Measurements from ENCODE around the gene SERPINB1.

The SERPINB1 gene

GRCh38 chr6:2877960-2878359 is 36.3 kb upstream of the SERPINB1 start:
- DNase-seq (ENCODE audit: extremely low spot score): no peak
- POLR2A ChIA-PET: no interaction called here
- TF ChIP-seq FOXA1 (IDR thresholded peaks at IDR 0.05) (no peak), FOXM1 (IDR thresholded peaks at IDR 0.05; ENCODE audit: borderline replicate concordance) (no peak), ELF4 (IDR thresholded peaks at IDR 0.05) (no peak), L3MBTL2 (conservative IDR thresholded peaks at IDR 0.05) (no peak), SP1 (IDR thresholded peaks at IDR 0.05) (no peak), SUZ12 (IDR thresholded peaks at IDR 0.05) (no peak), CTBP1 (IDR thresholded peaks at IDR 0.05; ENCODE audit: borderline replicate concordance) (no peak), NFRKB (IDR thresholded peaks at IDR 0.05) (no peak), PKNOX1 (IDR thresholded peaks at IDR 0.05) (no peak)
- CTCF ChIA-PET: interaction anchor here (0.6 kb wide), 1 partner anchor 97 kb away, joined by 4 read pairs; no protein-coding TSS in a partner anchor

GRCh38 chr6:2877057-2877882 is 35.6 kb upstream of the SERPINB1 start:
- ChIA-PET POLR2A (no interaction called here), CTCF (interaction anchor here (0.6 kb wide), 1 partner anchor 95 kb away, joined by 3 read pairs; no protein-coding TSS in a partner anchor)
- TF ChIP-seq SUZ12 (IDR thresholded peaks at IDR 0.05): no peak
- no peak for DNase-seq (ENCODE audit: extremely low spot score)

- DNase-seq (ENCODE audit: extremely low spot score): no peak
- no peak for TF ChIP-seq ELF4 (IDR thresholded peaks at IDR 0.05)
- TF ChIP-seq ZNF384 (IDR thresholded peaks at IDR 0.05): no peak
- TF ChIP-seq LEF1 (IDR thresholded peaks at IDR 0.05; ENCODE audit: borderline replicate concordance): no peak
- no peak for TF ChIP-seq ARNT (IDR thresholded peaks at IDR 0.05)
- no peak for TF ChIP-seq PKNOX1 (IDR thresholded peaks at IDR 0.05)
- no peak for TF ChIP-seq CTBP1 (IDR thresholded peaks at IDR 0.05; ENCODE audit: borderline replicate concordance)
- TF ChIP-seq BHLHE40 (IDR thresholded peaks at IDR 0.05; ENCODE audit: borderline replicate concordance): no peak
- no peak for TF ChIP-seq SUZ12 (IDR thresholded peaks at IDR 0.05)
- no peak for TF ChIP-seq FOXK2 (IDR thresholded peaks at IDR 0.05)
- no peak for TF ChIP-seq FOXM1 (IDR thresholded peaks at IDR 0.05; ENCODE audit: borderline replicate concordance)
- no peak for TF ChIP-seq SP1 (IDR thresholded peaks at IDR 0.05)
- no peak for TF ChIP-seq FOXA1 (IDR thresholded peaks at IDR 0.05)
- no peak for TF ChIP-seq TARDBP (IDR thresholded peaks at IDR 0.05)
- CTCF ChIA-PET: no interaction called here
- POLR2A ChIA-PET: no interaction called here
These were observed 34.8 kb upstream of the SERPINB1 start for GRCh38 chr6:2876210-2877056.

GRCh38 chr6:2875359-2876191 is 33.9 kb upstream of the SERPINB1 start:
- TF ChIP-seq ELF4 (IDR thresholded peaks at IDR 0.05): no peak
- no peak for TF ChIP-seq TARDBP (IDR thresholded peaks at IDR 0.05)
- TF ChIP-seq NFRKB (IDR thresholded peaks at IDR 0.05): no peak
- TF ChIP-seq FOXK2 (IDR thresholded peaks at IDR 0.05): no peak
- TF ChIP-seq HDGF (IDR thresholded peaks at IDR 0.05; ENCODE audit: borderline replicate concordance): no peak
- no peak for TF ChIP-seq ARNT (IDR thresholded peaks at IDR 0.05)
- TF ChIP-seq PKNOX1 (IDR thresholded peaks at IDR 0.05): no peak
- no peak for TF ChIP-seq FOXM1 (IDR thresholded peaks at IDR 0.05; ENCODE audit: borderline replicate concordance)
- TF ChIP-seq ZNF384 (IDR thresholded peaks at IDR 0.05): no peak
- no peak for TF ChIP-seq BHLHE40 (IDR thresholded peaks at IDR 0.05; ENCODE audit: borderline replicate concordance)
- TF ChIP-seq LEF1 (IDR thresholded peaks at IDR 0.05; ENCODE audit: borderline replicate concordance): no peak
- TF ChIP-seq SP1 (IDR thresholded peaks at IDR 0.05): no peak
- TF ChIP-seq L3MBTL2 (conservative IDR thresholded peaks at IDR 0.05): no peak
- no peak for TF ChIP-seq CTBP1 (IDR thresholded peaks at IDR 0.05; ENCODE audit: borderline replicate concordance)
- no peak for TF ChIP-seq FOXA1 (IDR thresholded peaks at IDR 0.05)
- no peak for TF ChIP-seq SUZ12 (IDR thresholded peaks at IDR 0.05)
- POLR2A ChIA-PET: no interaction called here
- CTCF ChIA-PET: no interaction called here
- DNase-seq (ENCODE audit: extremely low spot score): no peak

GRCh38 chr6:2873643-2874042 is 32.0 kb upstream of the SERPINB1 start:
- POLR2A ChIA-PET: no interaction called here
- CTCF ChIA-PET: no interaction called here
- TF ChIP-seq CTBP1 (IDR thresholded peaks at IDR 0.05; ENCODE audit: borderline replicate concordance) (no peak), SP1 (IDR thresholded peaks at IDR 0.05) (no peak), BHLHE40 (IDR thresholded peaks at IDR 0.05; ENCODE audit: borderline replicate concordance) (no peak)

More at GRCh38 chr6:2873643-2874042, 32.0 kb upstream of the SERPINB1 start:
- no peak for DNase-seq (ENCODE audit: extremely low spot score)
